Neuron (in vitro differentiated cells): ENCODE results near the gene STK32B.

Source experiments
- H2AFZ ChIP-seq: one replicate; pipeline ENCODE4 v1.6.1; 2013; ENCODE audit warnings: low read depth, mild to moderate bottlenecking, inconsistent platforms, low read length, moderate library complexity
- H3K27me3 ChIP-seq: one replicate; pipeline ENCODE4 v1.6.1; 2013; ENCODE audit warnings: low read length; ENCODE audit not compliant: insufficient read depth
- H3K36me3 ChIP-seq: one replicate; pipeline ENCODE4 v1.6.1; 2013; ENCODE audit warnings: low read length; ENCODE audit not compliant: insufficient read depth
- H3K4me1 ChIP-seq: one replicate; pipeline ENCODE4 v1.6.1; 2013; ENCODE audit warnings: low read length; ENCODE audit not compliant: insufficient read depth
- H3K4me3 ChIP-seq: 2 replicates; pipeline ENCODE4 v1.5.1; 2013; ENCODE audit warnings: mild to moderate bottlenecking, low read length, moderate library complexity
- H3K9me3 ChIP-seq: one replicate; pipeline ENCODE4 v1.6.1; 2013; ENCODE audit warnings: low read length

The STK32B gene

GRCh38 chr4:5446595-5447226 lies 395.4 kb downstream of the STK32B start:
- Histone ChIP-seq H3K4me1 (no peaks in the 10 kb centered on the region), H3K36me3 (no peaks in the 10 kb centered on the region), H3K4me3 (no peak overlapping the region), H3K9me3 (no peaks in the 10 kb centered on the region), H3K27me3 (no peaks in the 10 kb centered on the region), H2AFZ (no peak overlapping the region)

- Histone ChIP-seq H2AFZ (no peak overlapping the region), H3K36me3 (no peaks in the 10 kb centered on the region), H3K27me3 (no peaks in the 10 kb centered on the region), H3K4me3 (no peak overlapping the region), H3K9me3 (no peaks in the 10 kb centered on the region), H3K4me1 (no peaks in the 10 kb centered on the region)
These were observed 396.5 kb downstream of the STK32B start for GRCh38 chr4:5447755-5448154.

GRCh38 chr4:5448221-5448620 lies 396.9 kb downstream of the STK32B start:
- Histone ChIP-seq H3K36me3 (no peaks in the 10 kb centered on the region), H3K4me1 (no peaks in the 10 kb centered on the region), H3K4me3 (no peak overlapping the region), H3K9me3 (no peaks in the 10 kb centered on the region), H3K27me3 (no peaks in the 10 kb centered on the region), H2AFZ (no peak overlapping the region)

- Histone ChIP-seq H2AFZ (no peak overlapping the region), H3K4me3 (no peak overlapping the region), H3K4me1 (no peaks in the 10 kb centered on the region), H3K9me3 (no peaks in the 10 kb centered on the region), H3K36me3 (no peaks in the 10 kb centered on the region), H3K27me3 (no peaks in the 10 kb centered on the region)
These were observed 400.0 kb downstream of the STK32B start for GRCh38 chr4:5451243-5451642.

GRCh38 chr4:5452156-5452555 lies 400.9 kb downstream of the STK32B start:
- no peaks in the 10 kb centered on the region for H3K36me3 ChIP-seq
- no peak overlapping the region for H2AFZ ChIP-seq
- H3K4me1 ChIP-seq = no peaks in the 10 kb centered on the region
- no peak overlapping the region for H3K4me3 ChIP-seq
- H3K27me3 ChIP-seq = no peaks in the 10 kb centered on the region
- H3K9me3 ChIP-seq = no peaks in the 10 kb centered on the region

GRCh38 chr4:5455003-5455585 lies 403.8 kb downstream of the STK32B start:
- Histone ChIP-seq H3K4me3 (no peak overlapping the region), H3K9me3 (no peaks in the 10 kb centered on the region)

GRCh38 chr4:5456296-5456845 lies 405.1 kb downstream of the STK32B start:
- H2AFZ ChIP-seq = no peak overlapping the region
- no peaks in the 10 kb centered on the region for H3K27me3 ChIP-seq
- no peaks in the 10 kb centered on the region for H3K4me1 ChIP-seq
- no peaks in the 10 kb centered on the region for H3K9me3 ChIP-seq
- no peaks in the 10 kb centered on the region for H3K36me3 ChIP-seq
- H3K4me3 ChIP-seq = no peak overlapping the region

More at GRCh38 chr4:5455003-5455585, 403.8 kb downstream of the STK32B start:
- no peaks in the 10 kb centered on the region for H3K27me3 ChIP-seq
- H3K4me1 ChIP-seq = no peaks in the 10 kb centered on the region
- H2AFZ ChIP-seq = no peak overlapping the region
- no peaks in the 10 kb centered on the region for H3K36me3 ChIP-seq

GRCh38 chr4:5458676-5459075 lies 407.4 kb downstream of the STK32B start:
- Histone ChIP-seq H3K4me3 (no peak overlapping the region), H3K4me1 (no peaks in the 10 kb centered on the region), H3K27me3 (no peaks in the 10 kb centered on the region), H3K9me3 (no peaks in the 10 kb centered on the region), H3K36me3 (no peaks in the 10 kb centered on the region), H2AFZ (no peak overlapping the region)

- Histone ChIP-seq H3K36me3 (no peaks in the 10 kb centered on the region), H2AFZ (no peak overlapping the region), H3K4me1 (no peaks in the 10 kb centered on the region), H3K27me3 (no peaks in the 10 kb centered on the region), H3K9me3 (no peaks in the 10 kb centered on the region), H3K4me3 (no peak overlapping the region)
These were observed 408.0 kb downstream of the STK32B start for GRCh38 chr4:5459236-5459635.

- Histone ChIP-seq H3K9me3 (no peaks in the 10 kb centered on the region), H3K4me3 (no peak overlapping the region), H2AFZ (no peak overlapping the region), H3K4me1 (no peaks in the 10 kb centered on the region), H3K36me3 (no peaks in the 10 kb centered on the region), H3K27me3 (no peaks in the 10 kb centered on the region)
These were observed 409.0 kb downstream of the STK32B start for GRCh38 chr4:5460106-5460801.

- H3K27me3 ChIP-seq = no peaks in the 10 kb centered on the region
- H3K4me1 ChIP-seq = no peaks in the 10 kb centered on the region
- H2AFZ ChIP-seq = no peak overlapping the region
- H3K4me3 ChIP-seq = no peak overlapping the region
- no peaks in the 10 kb centered on the region for H3K36me3 ChIP-seq
- H3K9me3 ChIP-seq = no peaks in the 10 kb centered on the region
These were observed 410.2 kb downstream of the STK32B start for GRCh38 chr4:5461477-5461876.

- no peaks in the 10 kb centered on the region for H3K9me3 ChIP-seq
- no peaks in the 10 kb centered on the region for H3K4me1 ChIP-seq
- H2AFZ ChIP-seq = no peak overlapping the region
- no peaks in the 10 kb centered on the region for H3K36me3 ChIP-seq
- no peaks in the 10 kb centered on the region for H3K27me3 ChIP-seq
- no peak overlapping the region for H3K4me3 ChIP-seq
These were observed 411.1 kb downstream of the STK32B start for GRCh38 chr4:5462254-5462835.

- no peaks in the 10 kb centered on the region for H3K27me3 ChIP-seq
- no peak overlapping the region for H2AFZ ChIP-seq
- no peaks in the 10 kb centered on the region for H3K4me1 ChIP-seq
- H3K9me3 ChIP-seq = no peaks in the 10 kb centered on the region
- H3K36me3 ChIP-seq = no peaks in the 10 kb centered on the region
- H3K4me3 ChIP-seq = no peak overlapping the region
These were observed 411.6 kb downstream of the STK32B start for GRCh38 chr4:5462896-5463295.
